Thyroid gland (tissue), 4 donors: ENCODE data around the gene CLIC3.

Source experiments
- CTCF ChIP-seq, 6 experiments: fragments of 200-600 bp in 3 of 6; fragments of 450-650 bp in 3 of 6; sonication (generic) in 3 of 6; IDR thresholded peaks; one replicate each; pipeline ENCODE4 v1.5.1; 2016 to 2019; ENCODE audit warnings: antibody characterized with exemption in 6 of 6, mild to moderate bottlenecking in 2 of 6, inconsistent platforms in 1 of 6, moderate library complexity in 1 of 6
- POLR2A ChIP-seq, 2 donors: fragments of 450-650 bp; IDR thresholded peaks; one replicate each; pipeline ENCODE4 v1.6.1; 2017; ENCODE audit warnings: antibody characterized with exemption in 2 of 2, mild to moderate bottlenecking in 2 of 2, moderate library complexity in 1 of 2

GRCh38 chr9:136995772-136996311 is 526 bp downstream of the CLIC3 start:
- TF ChIP-seq CTCF (IDR thresholded peaks at IDR 0.05) (no peak), POLR2A (IDR thresholded peaks at IDR 0.05) (no peak)
